GM12892 (cell line): Measurements from ENCODE around the gene OSBPL6.

Experiments used
- POLR2A ChIP-seq: IDR thresholded peaks from 2 replicates; pipeline ENCODE4 v1.6.1; 2011; ENCODE audit warnings: low read depth, low read length, control low read depth
- POLR2AphosphoS5 ChIP-seq: IDR thresholded peaks from 2 replicates; pipeline ENCODE4 v1.6.1; 2011; ENCODE audit warnings: low read depth, low read length, control low read depth
- TAF1 ChIP-seq: IDR thresholded peaks from 2 replicates; pipeline ENCODE4 v1.6.1; 2011; ENCODE audit warnings: low read depth, mild to moderate bottlenecking, control low read depth, low read length, borderline replicate concordance

GRCh38 chr2:178271629-178272333 is 77.5 kb downstream of the OSBPL6 start:
- TF ChIP-seq TAF1 (no peak), POLR2A (no peak), POLR2AphosphoS5 (no peak)
